ENCODE measurements around the gene DDR2.

Gene DDR2

DNA sequence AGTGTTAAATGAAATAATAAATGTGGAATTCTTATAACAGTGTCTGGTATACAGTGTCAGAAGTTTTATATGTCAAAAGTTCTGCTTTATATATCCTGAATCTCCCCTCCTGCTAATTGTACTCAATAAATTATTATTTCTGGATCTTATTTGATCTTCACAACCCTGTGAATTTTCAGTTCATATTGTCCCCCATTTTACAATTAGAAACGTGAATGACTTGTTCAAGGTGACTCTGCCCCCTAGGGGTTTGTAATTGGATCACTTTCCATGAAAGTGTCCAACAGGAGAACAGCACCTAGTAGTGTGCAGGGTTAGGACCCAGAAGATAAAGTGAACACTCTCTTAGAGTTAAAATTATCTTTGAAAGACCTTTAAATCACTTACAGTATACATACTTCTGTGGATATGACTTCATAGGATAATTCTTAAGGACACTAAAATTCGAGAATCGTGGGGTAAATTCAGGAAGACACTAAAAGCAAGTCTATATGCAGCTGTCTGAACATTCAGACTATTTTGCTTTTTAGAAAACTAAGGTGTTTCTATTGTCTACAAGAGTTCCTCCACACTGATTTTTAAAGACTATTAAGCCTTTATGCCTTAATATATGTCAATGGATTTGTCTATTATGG lies 4.5 kb upstream of the DDR2 start:
- no CpG with 5 or more reads among the region's 3 CpGs for WGBS, 2 donors (ENCODE audit: extremely low coverage in 2 of 2, insufficient read length in 2 of 2, insufficient replicate concordance in 1 of 2)
- H4K8ac ChIP-seq (ENCODE audit: low read depth, low read length): no peak overlapping the region
- no peak overlapping the region for H3K14ac ChIP-seq (ENCODE audit: low read length)
- H3K4me1 ChIP-seq (ENCODE audit: control insufficient read depth in 2 of 2, insufficient read depth in 1 of 2, low read depth in 1 of 2, low read length in 2 of 2): peaks cover 2 to 3% of the 10 kb centered on the region in 2 donors
- no peak overlapping the region for H3K4ac ChIP-seq (ENCODE audit: low read length)
- H3K4me2 ChIP-seq (ENCODE audit: insufficient read depth, low read length, poor library complexity, severe bottlenecking): no peak overlapping the region
- no peak overlapping the region for H3K23ac ChIP-seq (ENCODE audit: low read depth, low read length, poor library complexity)
- no peak overlapping the region for H3K27ac ChIP-seq (replicated peaks; ENCODE audit: low read length)
- no peak overlapping the region for H2BK15ac ChIP-seq (ENCODE audit: low read length)
- no peaks in the 10 kb centered on the region for H3K27me3 ChIP-seq (ENCODE audit: control insufficient read depth in 3 of 3, insufficient read depth in 3 of 3, low read depth in 1 of 3, low read length in 3 of 3)
- no peak for DNase-seq (ENCODE audit: low spot score)
- H3K79me1 ChIP-seq (ENCODE audit: low read depth, low read length): no peaks in the 10 kb centered on the region
- H3K9me3 ChIP-seq (replicated peaks in 1 of 2; ENCODE audit: control insufficient read depth in 2 of 2, insufficient read depth in 1 of 2, low read depth in 1 of 2, low read length in 2 of 2): no peaks in the 10 kb centered on the region
- no peak overlapping the region for H3K4me3 ChIP-seq (ENCODE audit: low read length in 2 of 2)
- H3K9ac ChIP-seq (ENCODE audit: low read depth, low read length, poor library complexity): no peak overlapping the region
- no peak overlapping the region for H2AK5ac ChIP-seq (ENCODE audit: low read depth, low read length)
- H3K36me3 ChIP-seq (replicated peaks in 1 of 2; ENCODE audit: control insufficient read depth in 2 of 2, insufficient read depth in 2 of 2, low read length in 2 of 2): no peaks in the 10 kb centered on the region
- no peak overlapping the region for H2AFZ ChIP-seq (ENCODE audit: low read length)
- H2BK5ac ChIP-seq (ENCODE audit: low read length): no peak overlapping the region
- no peak overlapping the region for H2BK12ac ChIP-seq (ENCODE audit: low read length)
- no peak overlapping the region for H3K18ac ChIP-seq (ENCODE audit: low read length)
- no peak overlapping the region for H4K91ac ChIP-seq (ENCODE audit: low read depth, low read length, poor library complexity)
- no peak overlapping the region for H2BK120ac ChIP-seq (ENCODE audit: low read depth, low read length)

DNA sequence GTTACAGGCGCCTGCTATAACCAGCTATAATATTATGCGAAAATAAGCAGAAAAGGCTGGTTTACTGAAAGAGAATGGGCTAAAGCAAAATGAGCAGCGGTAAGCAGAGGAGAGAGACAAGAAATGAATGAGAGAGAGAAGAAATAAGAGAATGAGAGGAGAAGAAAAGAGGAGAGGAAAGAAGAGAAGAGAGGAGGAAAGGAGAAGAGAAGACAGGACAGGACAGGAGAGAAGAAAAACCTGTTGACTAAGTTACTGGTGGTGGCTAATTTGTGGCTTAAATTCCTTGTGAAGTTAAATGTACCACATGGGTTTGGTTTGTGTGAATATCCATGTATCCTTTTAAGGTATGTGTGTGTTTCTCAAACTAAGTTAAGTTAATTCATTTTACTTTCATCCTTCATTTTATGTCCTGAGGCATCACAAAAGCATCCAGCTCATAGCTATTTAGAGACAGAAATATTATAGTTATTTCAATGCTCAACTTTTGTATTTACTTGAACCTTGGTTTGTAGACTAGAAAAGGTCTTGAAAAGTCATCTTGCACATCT lies 3.1 kb upstream of the DDR2 start:
- WGBS, 2 donors (ENCODE audit: extremely low coverage in 2 of 2, insufficient read length in 2 of 2, insufficient replicate concordance in 1 of 2): no CpG with 5 or more reads among the region's 3 CpGs
- H2AFZ ChIP-seq (ENCODE audit: low read length): no peak overlapping the region
- H2BK5ac ChIP-seq (ENCODE audit: low read length): no peak overlapping the region
- H3K4me3 ChIP-seq (ENCODE audit: low read length in 2 of 2): no peak overlapping the region
- no peak overlapping the region for H2AK5ac ChIP-seq (ENCODE audit: low read depth, low read length)
- H2BK12ac ChIP-seq (ENCODE audit: low read length): no peak overlapping the region
- H3K23ac ChIP-seq (ENCODE audit: low read depth, low read length, poor library complexity): no peak overlapping the region
- H3K9ac ChIP-seq (ENCODE audit: low read depth, low read length, poor library complexity): no peak overlapping the region
- H3K27me3 ChIP-seq (ENCODE audit: control insufficient read depth in 3 of 3, insufficient read depth in 3 of 3, low read depth in 1 of 3, low read length in 3 of 3): no peaks in the 10 kb centered on the region
- no peak overlapping the region for H3K4me2 ChIP-seq (ENCODE audit: insufficient read depth, low read length, poor library complexity, severe bottlenecking)
- no peak overlapping the region for H2BK120ac ChIP-seq (ENCODE audit: low read depth, low read length)
- H3K14ac ChIP-seq (ENCODE audit: low read length): no peak overlapping the region
- peaks cover 2 to 3% of the 10 kb centered on the region in 2 donors for H3K4me1 ChIP-seq (ENCODE audit: control insufficient read depth in 2 of 2, insufficient read depth in 1 of 2, low read depth in 1 of 2, low read length in 2 of 2)
- no peak overlapping the region for H2BK15ac ChIP-seq (ENCODE audit: low read length)
- no peak overlapping the region for H4K8ac ChIP-seq (ENCODE audit: low read depth, low read length)
- H3K18ac ChIP-seq (ENCODE audit: low read length): no peak overlapping the region
- no peaks in the 10 kb centered on the region for H3K36me3 ChIP-seq (replicated peaks in 1 of 2; ENCODE audit: control insufficient read depth in 2 of 2, insufficient read depth in 2 of 2, low read length in 2 of 2)
- H4K91ac ChIP-seq (ENCODE audit: low read depth, low read length, poor library complexity): no peak overlapping the region
- H3K79me1 ChIP-seq (ENCODE audit: low read depth, low read length): no peaks in the 10 kb centered on the region
- no peak overlapping the region for H3K4ac ChIP-seq (ENCODE audit: low read length)
- H3K27ac ChIP-seq (replicated peaks; ENCODE audit: low read length): no peak overlapping the region
- H3K9me3 ChIP-seq (replicated peaks in 1 of 2; ENCODE audit: control insufficient read depth in 2 of 2, insufficient read depth in 1 of 2, low read depth in 1 of 2, low read length in 2 of 2): no peaks in the 10 kb centered on the region
- no peak for DNase-seq (ENCODE audit: low spot score)

DNA sequence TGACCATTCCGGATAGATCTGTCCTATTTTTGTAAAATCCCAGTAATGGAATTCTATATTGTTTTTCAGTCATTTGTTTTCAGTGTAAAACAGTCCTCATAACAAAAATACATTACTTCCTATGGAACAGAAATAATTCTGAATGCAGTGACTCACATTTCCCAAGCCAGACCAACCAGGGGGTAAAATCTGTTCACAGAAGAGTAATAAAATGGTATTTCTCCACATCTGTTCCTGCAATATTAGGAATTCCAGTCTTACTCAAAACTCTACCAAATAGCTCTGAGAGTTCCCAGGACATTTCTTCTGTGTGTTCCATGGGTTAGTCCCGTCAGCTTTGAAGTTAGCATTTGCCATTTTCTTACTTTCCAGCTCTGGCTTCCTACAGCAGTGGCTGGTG lies 2.6 kb upstream of the DDR2 start:
- Histone ChIP-seq H4K8ac (ENCODE audit: low read depth, low read length) (no peak overlapping the region), H4K91ac (ENCODE audit: low read depth, low read length, poor library complexity) (no peak overlapping the region), H3K4me2 (ENCODE audit: insufficient read depth, low read length, poor library complexity, severe bottlenecking) (no peak overlapping the region), H2BK12ac (ENCODE audit: low read length) (no peak overlapping the region), H3K4me3 (ENCODE audit: low read length in 2 of 2) (no peak overlapping the region), H2AFZ (ENCODE audit: low read length) (no peak overlapping the region), H2BK5ac (ENCODE audit: low read length) (no peak overlapping the region), H3K9me3 (replicated peaks in 1 of 2; ENCODE audit: control insufficient read depth in 2 of 2, insufficient read depth in 1 of 2, low read depth in 1 of 2, low read length in 2 of 2) (no peaks in the 10 kb centered on the region), H3K27me3 (ENCODE audit: control insufficient read depth in 3 of 3, insufficient read depth in 3 of 3, low read depth in 1 of 3, low read length in 3 of 3) (no peaks in the 10 kb centered on the region), H3K36me3 (replicated peaks in 1 of 2; ENCODE audit: control insufficient read depth in 2 of 2, insufficient read depth in 2 of 2, low read length in 2 of 2) (no peaks in the 10 kb centered on the region), H2BK120ac (ENCODE audit: low read depth, low read length) (no peak overlapping the region), H3K79me1 (ENCODE audit: low read depth, low read length) (no peaks in the 10 kb centered on the region), H3K4me1 (ENCODE audit: control insufficient read depth in 2 of 2, insufficient read depth in 1 of 2, low read depth in 1 of 2, low read length in 2 of 2) (peaks cover 2 to 3% of the 10 kb centered on the region in 2 donors), H3K4ac (ENCODE audit: low read length) (no peak overlapping the region), H3K18ac (ENCODE audit: low read length) (no peak overlapping the region), H2AK5ac (ENCODE audit: low read depth, low read length) (no peak overlapping the region), H3K14ac (ENCODE audit: low read length) (no peak overlapping the region), H3K23ac (ENCODE audit: low read depth, low read length, poor library complexity) (no peak overlapping the region), H3K27ac (replicated peaks; ENCODE audit: low read length) (no peak overlapping the region), H3K9ac (ENCODE audit: low read depth, low read length, poor library complexity) (no peak overlapping the region), H2BK15ac (ENCODE audit: low read length) (no peak overlapping the region)
- WGBS, 2 donors (ENCODE audit: extremely low coverage in 2 of 2, insufficient read length in 2 of 2, insufficient replicate concordance in 1 of 2): no CpG with 5 or more reads among the region's 2 CpGs
- DNase-seq (ENCODE audit: low spot score): no peak

DNA sequence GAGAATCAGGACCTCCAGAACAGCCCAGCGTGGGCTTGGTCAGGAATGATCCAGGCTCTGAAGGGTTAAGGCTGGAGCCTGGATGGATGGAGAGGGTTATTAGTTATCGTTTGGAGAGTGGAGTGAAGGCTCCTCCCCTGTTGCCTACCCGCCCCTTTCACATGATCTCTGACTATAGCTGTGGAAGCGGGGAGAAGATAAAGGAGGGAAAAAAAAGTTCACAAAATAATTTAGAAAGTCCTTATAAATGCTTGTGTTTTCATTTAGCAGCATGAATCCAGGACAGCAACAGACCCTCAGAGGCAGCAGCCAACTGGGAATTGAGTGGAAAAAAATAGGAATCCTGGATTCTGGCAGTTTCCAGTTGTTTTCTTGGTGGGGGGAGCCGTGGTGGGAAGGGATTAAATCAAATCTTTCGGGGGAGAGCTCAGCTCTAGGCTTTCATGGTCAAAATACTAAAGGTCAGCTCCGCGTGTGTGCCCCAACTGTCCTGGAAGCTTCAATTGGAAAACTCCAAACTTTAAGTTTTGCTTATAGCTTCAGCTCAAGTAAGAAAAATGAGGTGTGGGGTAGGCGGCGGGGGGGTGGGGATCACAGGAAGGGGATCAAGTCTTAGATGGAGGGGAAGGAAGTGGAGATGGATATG lies 595 bp upstream of the DDR2 start:
- Histone ChIP-seq H2BK5ac (ENCODE audit: low read length) (no peak overlapping the region), H3K23ac (ENCODE audit: low read depth, low read length, poor library complexity) (no peak overlapping the region), H3K9ac (ENCODE audit: low read depth, low read length, poor library complexity) (no peak overlapping the region), H3K18ac (ENCODE audit: low read length) (no peak overlapping the region), H3K4me2 (ENCODE audit: insufficient read depth, low read length, poor library complexity, severe bottlenecking) (no peak overlapping the region), H2AK5ac (ENCODE audit: low read depth, low read length) (no peak overlapping the region), H4K8ac (ENCODE audit: low read depth, low read length) (no peak overlapping the region), H3K4ac (ENCODE audit: low read length) (no peak overlapping the region), H3K27ac (replicated peaks; ENCODE audit: low read length) (no peak overlapping the region), H3K4me1 (ENCODE audit: control insufficient read depth in 2 of 2, insufficient read depth in 1 of 2, low read depth in 1 of 2, low read length in 2 of 2) (peaks cover 2 to 3% of the 10 kb centered on the region in 2 donors), H3K14ac (ENCODE audit: low read length) (no peak overlapping the region), H2BK120ac (ENCODE audit: low read depth, low read length) (no peak overlapping the region), H3K79me1 (ENCODE audit: low read depth, low read length) (no peaks in the 10 kb centered on the region), H2AFZ (ENCODE audit: low read length) (peak overlapping the region; percentile 69), H3K9me3 (replicated peaks in 1 of 2; ENCODE audit: control insufficient read depth in 2 of 2, insufficient read depth in 1 of 2, low read depth in 1 of 2, low read length in 2 of 2) (no peaks in the 10 kb centered on the region), H3K27me3 (ENCODE audit: control insufficient read depth in 3 of 3, insufficient read depth in 3 of 3, low read depth in 1 of 3, low read length in 3 of 3) (no peaks in the 10 kb centered on the region), H4K91ac (ENCODE audit: low read depth, low read length, poor library complexity) (no peak overlapping the region), H3K36me3 (replicated peaks in 1 of 2; ENCODE audit: control insufficient read depth in 2 of 2, insufficient read depth in 2 of 2, low read length in 2 of 2) (no peaks in the 10 kb centered on the region), H3K4me3 (ENCODE audit: low read length in 2 of 2) (no peak overlapping the region), H2BK15ac (ENCODE audit: low read length) (no peak overlapping the region), H2BK12ac (ENCODE audit: low read length) (no peak overlapping the region)
- no CpG with 5 or more reads among the region's 10 CpGs for WGBS, 2 donors (ENCODE audit: extremely low coverage in 2 of 2, insufficient read length in 2 of 2, insufficient replicate concordance in 1 of 2)
- no peak for DNase-seq (ENCODE audit: low spot score)
